ENCODE data around the gene ACSS1.

GRCh38 chr20:25008388-25009217 lies 49.3 kb downstream of the ACSS1 start:
- TF ChIP-seq POLR2A (IDR thresholded peaks at IDR 0.05) (no peak), CTCF (IDR thresholded peaks at IDR 0.05) (no peak)
